Thymus (tissue), 11 donors: ENCODE data around the gene MS4A8. TPM values are rescaled to one million over a fixed set of nuclear protein-coding genes. Genes with fewer than 3 reads are reported as not detected.

Experiments used
- DNase-seq, 9 donors: peaks; one replicate each; pipeline ENCODE4 v3.0.0-alpha.2; 2013; ENCODE audit warnings: low spot score in 9 of 9, low read depth in 6 of 9, missing footprints in 1 of 9
- H3K27ac ChIP-seq, 2 donors: one replicate each; pipeline ENCODE4 v1.5.1; 2013; ENCODE audit warnings: control low read depth in 1 of 2, low read depth in 1 of 2, low read length in 1 of 2, mild to moderate bottlenecking in 1 of 2, moderate library complexity in 1 of 2
- H3K27me3 ChIP-seq, 2 donors: one replicate each; pipeline ENCODE4 v1.5.1; 2013; ENCODE audit warnings: low read length in 1 of 2; ENCODE audit not compliant: control insufficient read depth in 2 of 2, insufficient read depth in 1 of 2
- H3K36me3 ChIP-seq, 2 donors: one replicate each; pipeline ENCODE4 v1.5.1; 2013; ENCODE audit warnings: low read length in 1 of 2, mild to moderate bottlenecking in 1 of 2, moderate library complexity in 1 of 2; ENCODE audit not compliant: control insufficient read depth in 2 of 2, insufficient read depth in 2 of 2
- H3K4me1 ChIP-seq, 2 donors: one replicate each; pipeline ENCODE4 v1.5.1; 2013; ENCODE audit warnings: low read length in 2 of 2; ENCODE audit not compliant: control insufficient read depth in 2 of 2, insufficient read depth in 2 of 2
- H3K4me3 ChIP-seq, 2 donors: one replicate each; pipeline ENCODE4 v1.5.1; 2013; ENCODE audit warnings: low read length in 2 of 2, control low read depth in 1 of 2, mild to moderate bottlenecking in 1 of 2
- H3K9me3 ChIP-seq, 2 donors: one replicate each; pipeline ENCODE4 v1.5.1; 2013; ENCODE audit warnings: low read length in 1 of 2, mild to moderate bottlenecking in 1 of 2; ENCODE audit not compliant: control insufficient read depth in 2 of 2, insufficient read depth in 1 of 2
- WGBS: extraction: QIAGEN DNeasy Blood & Tissue Kit; methylation state at CpG from one replicate; pipeline ENCODE4 v1.1.7; 2013; 5-methylcytosine and 5-hydroxymethylcytosine counted together
- polyA plus RNA-seq: library from polyadenylated mRNA; stranded (reverse); fragments of 200-250 nt; gene quantifications from one replicate; pipeline ENCODE4 v1.2.3, GENCODE V29; 2013
- total RNA-seq: library from RNA; stranded (reverse); fragments of 120-200 nt; gene quantifications from one replicate; pipeline ENCODE4 v1.2.4, GENCODE V29; 2013
- donor health status: healthy.

MS4A8 gene
- total and polyA plus RNA-seq, 2 donors = 0.14 to 0.98 TPM

DNA sequence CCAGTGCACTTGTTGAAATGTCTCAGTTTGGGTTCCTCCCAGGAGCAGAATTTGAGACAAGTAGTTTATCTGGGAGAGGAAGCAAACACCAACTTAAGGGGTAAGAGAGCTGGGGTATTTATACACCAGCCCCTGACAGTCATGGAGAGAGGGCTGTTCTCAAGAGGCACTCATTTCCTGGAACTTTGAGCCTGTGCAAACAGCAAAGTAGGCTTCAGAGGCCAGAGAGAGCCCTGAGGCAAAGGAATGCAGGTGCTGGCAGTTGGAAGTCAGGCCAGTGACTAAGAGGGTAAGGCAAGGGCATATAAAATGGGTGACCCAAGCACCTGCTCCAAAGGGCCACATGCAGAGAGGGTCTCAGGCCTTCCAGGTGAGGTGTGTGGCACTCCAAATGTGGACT lies 41.2 kb downstream of the MS4A8 start:
- Histone ChIP-seq H3K4me3 (no peak overlapping the region), H3K27ac (no peak overlapping the region), H3K36me3 (no peaks in the 10 kb centered on the region), H3K4me1 (no peaks in the 10 kb centered on the region), H3K9me3 (no peaks in the 10 kb centered on the region), H3K27me3 (no peaks in the 10 kb centered on the region)
- no peak for DNase-seq

DNA sequence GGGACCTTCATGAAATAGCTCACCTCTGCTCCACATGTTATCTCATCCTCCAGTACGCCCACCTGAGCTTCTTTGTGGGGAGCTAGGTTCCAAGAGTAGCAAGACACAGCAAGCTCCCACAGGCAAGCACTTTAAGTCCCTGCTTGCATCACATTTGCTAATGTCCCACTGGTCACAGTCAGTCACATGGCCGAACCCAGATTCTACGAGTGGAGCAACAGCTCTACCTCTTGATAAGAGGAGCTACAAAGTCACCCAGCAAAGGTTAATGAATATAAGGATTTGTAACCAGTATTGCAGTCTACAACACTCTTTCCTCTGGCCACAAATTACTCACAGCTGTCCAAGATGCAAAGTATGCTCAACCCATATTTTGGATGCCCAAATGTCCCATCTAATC lies 42.0 kb downstream of the MS4A8 start:
- no peaks in the 10 kb centered on the region for H3K27me3 ChIP-seq
- no peak for DNase-seq
- H3K36me3 ChIP-seq = no peaks in the 10 kb centered on the region
- no peak overlapping the region for H3K4me3 ChIP-seq
- H3K27ac ChIP-seq = no peak overlapping the region
- H3K4me1 ChIP-seq = no peaks in the 10 kb centered on the region
- no peaks in the 10 kb centered on the region for H3K9me3 ChIP-seq
- over 99% methylated on average over 3 of the region's 3 CpGs for WGBS

DNA sequence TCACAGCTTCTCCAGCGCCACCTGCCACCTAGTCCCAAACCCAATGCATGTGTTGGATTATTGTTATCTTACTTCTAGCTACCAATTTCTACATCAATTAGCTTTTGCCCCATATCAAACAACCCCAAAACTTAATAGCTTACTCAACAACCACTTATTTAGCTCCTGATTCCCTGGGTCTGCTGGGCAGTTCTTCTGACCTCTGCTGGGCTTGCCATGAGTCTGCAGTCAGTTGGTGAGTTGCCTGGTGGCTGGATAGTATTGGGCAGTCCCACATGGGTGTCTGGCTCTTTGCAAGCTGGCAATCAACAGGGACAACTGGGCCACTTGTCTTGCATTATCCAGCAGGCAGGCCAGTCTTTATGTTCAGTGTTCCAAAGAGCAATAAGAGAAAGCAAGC lies 43.6 kb downstream of the MS4A8 start:
- Histone ChIP-seq H3K36me3 (no peaks in the 10 kb centered on the region), H3K27ac (no peak overlapping the region), H3K27me3 (no peaks in the 10 kb centered on the region), H3K9me3 (no peaks in the 10 kb centered on the region), H3K4me3 (no peak overlapping the region), H3K4me1 (no peaks in the 10 kb centered on the region)
- no peak for DNase-seq
- 95% methylated on average over 1 of the region's 1 CpG for WGBS

- Histone ChIP-seq H3K4me3 (no peak overlapping the region), H3K27me3 (no peaks in the 10 kb centered on the region), H3K27ac (no peak overlapping the region), H3K4me1 (no peaks in the 10 kb centered on the region), H3K9me3 (no peaks in the 10 kb centered on the region), H3K36me3 (no peaks in the 10 kb centered on the region)
- 96% methylated on average over 5 of the region's 5 CpGs for WGBS
- no peak for DNase-seq
Observed at GRCh38 chr11:60744114-60744513, 44.7 kb downstream of the MS4A8 start.

DNA sequence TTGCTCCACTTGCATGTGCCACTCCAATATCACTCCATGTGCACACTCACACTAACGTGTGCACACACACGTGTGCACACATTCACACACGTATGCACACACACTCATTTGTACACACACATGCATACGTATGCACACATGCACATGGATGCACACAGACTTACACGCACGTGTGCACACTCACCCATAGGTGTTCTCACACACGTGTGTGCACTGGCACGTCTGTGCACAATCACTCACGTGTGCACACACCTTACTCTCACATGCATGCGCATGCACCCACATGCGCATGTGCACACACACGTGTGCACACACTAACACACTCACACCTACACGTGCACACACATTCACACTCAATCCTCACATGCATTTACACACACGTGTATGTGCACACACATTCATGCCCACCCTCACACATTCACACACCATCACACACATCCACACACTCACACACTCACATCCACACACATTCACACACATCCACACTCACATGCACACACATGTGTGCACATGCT lies 48.0 kb downstream of the MS4A8 start:
- Histone ChIP-seq H3K27ac (no peak overlapping the region), H3K36me3 (no peaks in the 10 kb centered on the region), H3K4me3 (no peak overlapping the region), H3K4me1 (no peaks in the 10 kb centered on the region), H3K9me3 (no peaks in the 10 kb centered on the region), H3K27me3 (peaks cover 0 to 3% of the 10 kb centered on the region in 2 donors)
- no peak for DNase-seq
- 98% methylated on average over 14 of the region's 14 CpGs for WGBS

GRCh38 chr11:60748225-60748624 lies 48.8 kb downstream of the MS4A8 start:
- Histone ChIP-seq H3K9me3 (no peaks in the 10 kb centered on the region), H3K27ac (no peak overlapping the region), H3K27me3 (peaks cover 0 to 3% of the 10 kb centered on the region in 2 donors), H3K4me1 (no peaks in the 10 kb centered on the region), H3K4me3 (no peak overlapping the region), H3K36me3 (no peaks in the 10 kb centered on the region)
- DNase-seq = no peak
- WGBS = 94% methylated on average over 17 of the region's 17 CpGs

GRCh38 chr11:60748821-60749220 lies 49.4 kb downstream of the MS4A8 start:
- Histone ChIP-seq H3K9me3 (no peaks in the 10 kb centered on the region), H3K4me3 (no peak overlapping the region), H3K27me3 (peaks cover 0 to 3% of the 10 kb centered on the region in 2 donors), H3K27ac (no peak overlapping the region), H3K4me1 (no peaks in the 10 kb centered on the region), H3K36me3 (no peaks in the 10 kb centered on the region)
- 85% methylated on average over 8 of the region's 8 CpGs for WGBS
- DNase-seq = no peak

DNA sequence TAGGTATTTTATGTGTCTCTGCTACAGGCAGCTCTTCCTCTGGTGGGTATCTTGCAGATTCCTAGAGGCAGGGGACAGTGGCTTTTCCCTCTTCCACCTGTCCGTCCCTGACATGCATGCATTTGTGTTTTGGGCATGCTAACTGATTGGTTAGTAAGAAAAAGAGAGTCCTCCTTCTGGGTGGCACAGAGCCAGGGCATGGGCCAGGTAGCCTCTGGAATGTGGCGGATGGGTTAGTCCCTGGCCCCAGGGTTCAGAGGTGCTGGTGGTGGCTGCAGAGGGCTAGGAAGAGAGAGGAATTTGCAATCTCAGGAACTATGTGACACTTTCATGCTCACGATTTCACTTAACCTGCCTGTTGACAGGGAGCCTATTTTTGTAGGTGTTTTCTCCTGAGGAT lies 51.5 kb downstream of the MS4A8 start:
- no peak overlapping the region for H3K4me3 ChIP-seq
- peaks cover 0 to under 1% of the 10 kb centered on the region in 2 donors for H3K4me1 ChIP-seq
- DNase-seq = no peak
- H3K27me3 ChIP-seq = peaks cover 0 to 3% of the 10 kb centered on the region in 2 donors
- H3K9me3 ChIP-seq = no peaks in the 10 kb centered on the region
- H3K36me3 ChIP-seq = no peaks in the 10 kb centered on the region
- WGBS = 88% methylated on average over 3 of the region's 3 CpGs
- no peak overlapping the region for H3K27ac ChIP-seq

DNA sequence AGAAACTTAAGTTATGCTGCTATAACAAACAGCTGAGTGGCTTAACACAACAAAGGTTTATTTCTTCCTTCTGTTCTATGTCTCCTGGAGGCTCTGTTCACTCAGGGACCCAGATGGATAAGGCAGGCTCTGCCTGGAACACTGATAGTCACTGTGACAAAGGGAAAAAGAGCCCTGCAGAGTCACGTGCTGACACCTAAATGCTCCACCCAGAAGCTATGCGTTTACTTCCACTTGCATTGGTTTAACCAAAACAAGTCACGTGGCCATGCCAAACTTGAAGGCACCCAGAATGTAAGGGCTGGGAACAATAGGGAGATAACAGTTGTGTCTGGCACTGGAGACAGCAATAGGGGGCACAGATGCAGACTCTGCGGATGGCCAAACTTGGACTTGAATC lies 53.9 kb downstream of the MS4A8 start:
- Histone ChIP-seq H3K9me3 (no peaks in the 10 kb centered on the region), H3K27ac (no peak overlapping the region), H3K27me3 (peaks cover 0 to 3% of the 10 kb centered on the region in 2 donors), H3K4me1 (peaks cover 0 to 11% of the 10 kb centered on the region in 2 donors), H3K36me3 (no peaks in the 10 kb centered on the region), H3K4me3 (no peak overlapping the region)
- no peak for DNase-seq
- 76% methylated on average over 4 of the region's 4 CpGs for WGBS

DNA sequence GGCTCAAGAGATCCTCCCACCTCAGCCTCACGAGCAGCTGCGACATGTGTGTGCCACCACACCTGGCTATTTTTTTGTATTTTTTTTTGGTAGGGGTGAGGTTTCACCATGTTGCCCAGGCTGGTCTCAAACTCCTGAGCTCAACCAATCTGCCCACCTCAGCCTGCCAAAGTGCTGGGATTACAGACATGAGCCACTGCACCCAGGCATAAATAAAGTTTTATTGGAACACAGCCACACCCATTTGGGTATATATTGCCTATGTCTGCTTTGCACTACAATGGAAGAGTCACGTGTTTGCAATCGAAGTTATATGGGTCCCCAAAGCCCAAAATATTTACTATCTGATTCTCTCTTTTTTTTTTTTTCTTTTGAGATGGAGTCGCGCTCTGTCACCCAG lies 55.5 kb downstream of the MS4A8 start:
- Histone ChIP-seq H3K9me3 (no peaks in the 10 kb centered on the region), H3K36me3 (no peaks in the 10 kb centered on the region), H3K4me3 (no peak overlapping the region), H3K27ac (no peak overlapping the region), H3K4me1 (peaks cover 0 to 11% of the 10 kb centered on the region in 2 donors), H3K27me3 (peaks cover 0 to 3% of the 10 kb centered on the region in 2 donors)
- no peak for DNase-seq
- 93% methylated on average over 6 of the region's 6 CpGs for WGBS
